Transverse colon (tissue), 4 donors: Measurements from ENCODE around the gene VPS9D1. TPM values are rescaled to one million over a fixed set of nuclear protein-coding genes. Genes with fewer than 3 reads are reported as not detected.

Experiments
- DNase-seq: peaks from one replicate; pipeline ENCODE4 v3.0.0-alpha.2; 2019
- H3K27ac ChIP-seq, 4 donors: fragments of 200-600 bp; sonication (generic); 2 replicates each; pipeline ENCODE4 v1.5.1; 2016 to 2018; ENCODE audit warnings: inconsistent platforms in 4 of 4
- H3K27me3 ChIP-seq: fragments of 200-600 bp; sonication (generic); 2 replicates; pipeline ENCODE4 v1.5.1; 2017; ENCODE audit warnings: inconsistent platforms
- H3K36me3 ChIP-seq, 4 donors: fragments of 200-600 bp; sonication (generic); 2 replicates each; pipeline ENCODE4 v1.5.1; 2017 to 2019; ENCODE audit warnings: inconsistent platforms in 4 of 4
- H3K4me1 ChIP-seq, 4 donors: fragments of 200-600 bp; sonication (generic); 2 replicates each; pipeline ENCODE4 v1.5.1; 2017 to 2020; ENCODE audit warnings: inconsistent platforms in 4 of 4
- H3K4me3 ChIP-seq, 4 donors: fragments of 200-600 bp; sonication (generic); 1 replicate in 1 of 4; 2 replicates in 3 of 4; pipeline versions ENCODE4 v1.5.1 to v1.6.1; 2017 to 2019; ENCODE audit warnings: inconsistent platforms in 4 of 4
- H3K9me3 ChIP-seq, 2 donors: fragments of 200-600 bp; sonication (generic); 2 replicates each; pipeline ENCODE4 v1.5.1; 2017 to 2019; ENCODE audit warnings: inconsistent platforms in 2 of 2
- CTCF ChIP-seq, 5 experiments: fragments of 200-600 bp in 3 of 5; fragments of 450-650 bp in 2 of 5; sonication (generic) in 3 of 5; IDR thresholded peaks; 1 replicate in 2 of 5; 2 replicates in 3 of 5; pipeline ENCODE4 v1.5.1; 2016 to 2017; ENCODE audit warnings: antibody characterized with exemption in 5 of 5, inconsistent platforms in 3 of 5, mild to moderate bottlenecking in 2 of 5, moderate library complexity in 1 of 5
- EP300 ChIP-seq: sonication (generic); formaldehyde crosslinking; IDR thresholded peaks from one replicate; pipeline ENCODE4 v1.6.1; 2017; ENCODE audit warnings: antibody characterized with exemption, low read depth
- POLR2A ChIP-seq: fragments of 450-650 bp; IDR thresholded peaks from one replicate; pipeline ENCODE4 v1.6.1; 2016; ENCODE audit warnings: antibody characterized with exemption, mild to moderate bottlenecking, moderate library complexity
- POLR2AphosphoS5 ChIP-seq, 3 donors: sonication (generic); formaldehyde crosslinking; IDR thresholded peaks; one replicate each; pipeline ENCODE4 v1.6.1; 2016; ENCODE audit warnings: antibody characterized with exemption in 3 of 3
- WGBS, 2 donors: methylation state at CpG; one replicate each; pipeline ENCODE4 v1.1.5; 2018; ENCODE audit warnings: low coverage in 1 of 2; 5-methylcytosine and 5-hydroxymethylcytosine counted together
- in situ Hi-C, 4 donors: fragments of 200-750 bp; cut with MboI; loops; one replicate each; pipeline versions ENCODE4 v1.15.0 to v1.15.1; 2017; ENCODE audit warnings: low sequenced_read_pairs in 3 of 4, low pct_ligation_motif_present in 1 of 4, low pct_unique_long_range_greater_than_20kb in 1 of 4
- intact Hi-C: fragments of 100-400 bp; cut with DNase I; formaldehyde crosslinking; loops from one replicate; pipeline ENCODE4 v1.15.1; 2023; ENCODE audit warnings: low total_unique reads
- total RNA-seq, 4 donors: library from RNA; depleted of rRNA; stranded (reverse); fragments of >200 nt; gene quantifications; one replicate each; pipeline ENCODE4 v1.1.0, GENCODE V29; 2016

VPS9D1 gene
- total RNA-seq, 4 donors from 2014 or later = 13.1 to 54.6 (median 18.8) TPM

GRCh38 chr16:89737341-89738071, 16.8 kb upstream of the VPS9D1 start:
- H3K36me3 ChIP-seq = peaks cover 0 to 71% (median 35%) of the 10 kb centered on the region in 4 donors

GRCh38 chr16:89736554-89736953, 15.9 kb upstream of the VPS9D1 start:
- in situ Hi-C loops = no loop called here
- 100% methylated on average over 1 to 3 of the region's 3 CpGs for WGBS, 2 donors
- H3K27ac ChIP-seq = no peak overlapping the region

More at GRCh38 chr16:89737341-89738071, 16.8 kb upstream of the VPS9D1 start:
- WGBS, 2 donors = 82 to 95% methylated on average over 8 to 20 of the region's 20 CpGs
- TF ChIP-seq CTCF (IDR thresholded peaks at IDR 0.05) (no peak), POLR2AphosphoS5 (IDR thresholded peaks at IDR 0.05) (no peak), EP300 (no peak), POLR2A (no peak)
- H3K27me3 ChIP-seq = no peaks in the 10 kb centered on the region
- no peaks in the 10 kb centered on the region for H3K4me1 ChIP-seq
- in situ Hi-C loops (no loop called here), intact Hi-C loops (no loop called here)
- no peak overlapping the region for H3K4me3 ChIP-seq
- H3K9me3 ChIP-seq = no peaks in the 10 kb centered on the region
- H3K27ac ChIP-seq = no peak overlapping the region
- no peak for DNase-seq

GRCh38 chr16:89733792-89734191, 13.1 kb upstream of the VPS9D1 start:
- H3K4me3 ChIP-seq = no peak overlapping the region
- 91% methylated on average over 21 of the region's 21 CpGs; no CpG with 5 or more reads in 1 of the 2 donors for WGBS, 2 donors
- no peak for DNase-seq
- H3K27ac ChIP-seq = no peak overlapping the region
- no peaks in the 10 kb centered on the region for H3K9me3 ChIP-seq
- peaks cover 0 to 78% (median 38%) of the 10 kb centered on the region in 4 donors for H3K36me3 ChIP-seq
- no peaks in the 10 kb centered on the region for H3K4me1 ChIP-seq
- in situ Hi-C loops = no loop called here
- TF ChIP-seq POLR2AphosphoS5 (IDR thresholded peaks at IDR 0.05) (no peak), POLR2A (no peak)
- no peaks in the 10 kb centered on the region for H3K27me3 ChIP-seq
- intact Hi-C loops = no loop called here

More at GRCh38 chr16:89736554-89736953, 15.9 kb upstream of the VPS9D1 start:
- peaks cover 0 to 71% (median 35%) of the 10 kb centered on the region in 4 donors for H3K36me3 ChIP-seq
- intact Hi-C loops = no loop called here
- TF ChIP-seq CTCF (IDR thresholded peaks at IDR 0.05) (no peak), POLR2AphosphoS5 (IDR thresholded peaks at IDR 0.05) (no peak), POLR2A (no peak), EP300 (no peak)
- no peak for DNase-seq
- no peak overlapping the region for H3K4me3 ChIP-seq
- no peaks in the 10 kb centered on the region for H3K9me3 ChIP-seq
- no peaks in the 10 kb centered on the region for H3K4me1 ChIP-seq
- no peaks in the 10 kb centered on the region for H3K27me3 ChIP-seq

- TF ChIP-seq CTCF (IDR thresholded peaks at IDR 0.05) (no peak), POLR2A (no peak), POLR2AphosphoS5 (IDR thresholded peaks at IDR 0.05) (no peak), EP300 (no peak)
- H3K27me3 ChIP-seq = no peaks in the 10 kb centered on the region
- no peak overlapping the region for H3K27ac ChIP-seq
- peaks cover 0 to 75% (median 36%) of the 10 kb centered on the region in 4 donors for H3K36me3 ChIP-seq
- no peak overlapping the region for H3K4me3 ChIP-seq
- no peaks in the 10 kb centered on the region for H3K4me1 ChIP-seq
- no peaks in the 10 kb centered on the region for H3K9me3 ChIP-seq
- no peak for DNase-seq
- 86 to 88% methylated on average over 11 to 17 of the region's 17 CpGs for WGBS, 2 donors
- in situ Hi-C loops = no loop called here
- intact Hi-C loops = no loop called here
Observed at GRCh38 chr16:89733322-89733721, 12.6 kb upstream of the VPS9D1 start.
